Hematopoietic multipotent progenitor cell treated with erythropoietin and hydrocortisone succinate and interleukin-3 and kit ligand, for 15 days (in vitro differentiated cells): ENCODE measurements around the gene FNDC4.

Experiments
- DNase-seq: peaks from one replicate; pipeline ENCODE4 v3.0.0-alpha.2; 2015; ENCODE audit warnings: low spot score

The FNDC4 gene

DNA sequence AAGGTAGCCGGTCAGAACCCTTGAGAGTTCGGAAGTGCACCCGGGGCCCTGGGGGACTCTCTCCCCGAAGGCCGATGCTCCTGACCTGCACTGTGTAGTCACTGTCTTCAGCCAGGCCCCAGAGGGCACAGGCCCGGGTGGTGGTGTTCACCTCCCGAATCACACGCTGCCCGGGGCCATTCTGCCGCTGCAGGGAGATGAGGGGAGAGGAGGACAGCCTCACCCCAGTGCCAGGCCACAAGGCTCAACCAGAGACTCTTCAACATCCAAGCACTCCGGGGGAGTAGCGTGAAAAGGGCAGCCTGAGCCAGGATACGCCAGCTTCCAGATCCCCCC is 1.1 kb downstream of the FNDC4 start:
- DNase-seq = no peak

DNA sequence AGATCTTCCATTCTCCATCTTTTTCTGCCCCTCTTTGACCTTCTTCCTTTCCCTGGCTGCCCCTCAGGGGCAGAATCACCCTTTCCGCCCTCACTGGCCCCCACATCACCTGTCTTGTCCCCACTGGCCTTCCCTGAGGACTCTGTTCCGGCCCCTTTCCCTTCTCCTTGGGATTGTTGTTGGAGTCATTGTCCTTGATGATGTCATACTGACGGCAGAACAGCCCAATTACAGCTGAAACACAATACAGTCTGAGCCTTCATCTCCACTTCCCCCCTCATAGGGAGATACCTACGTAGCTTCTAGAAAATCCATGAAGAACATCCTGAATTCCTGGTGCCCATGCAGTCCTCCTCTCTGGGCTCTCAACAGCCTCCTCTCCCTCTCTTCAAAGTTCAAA is 2.4 kb downstream of the FNDC4 start:
- DNase-seq = no peak

DNA sequence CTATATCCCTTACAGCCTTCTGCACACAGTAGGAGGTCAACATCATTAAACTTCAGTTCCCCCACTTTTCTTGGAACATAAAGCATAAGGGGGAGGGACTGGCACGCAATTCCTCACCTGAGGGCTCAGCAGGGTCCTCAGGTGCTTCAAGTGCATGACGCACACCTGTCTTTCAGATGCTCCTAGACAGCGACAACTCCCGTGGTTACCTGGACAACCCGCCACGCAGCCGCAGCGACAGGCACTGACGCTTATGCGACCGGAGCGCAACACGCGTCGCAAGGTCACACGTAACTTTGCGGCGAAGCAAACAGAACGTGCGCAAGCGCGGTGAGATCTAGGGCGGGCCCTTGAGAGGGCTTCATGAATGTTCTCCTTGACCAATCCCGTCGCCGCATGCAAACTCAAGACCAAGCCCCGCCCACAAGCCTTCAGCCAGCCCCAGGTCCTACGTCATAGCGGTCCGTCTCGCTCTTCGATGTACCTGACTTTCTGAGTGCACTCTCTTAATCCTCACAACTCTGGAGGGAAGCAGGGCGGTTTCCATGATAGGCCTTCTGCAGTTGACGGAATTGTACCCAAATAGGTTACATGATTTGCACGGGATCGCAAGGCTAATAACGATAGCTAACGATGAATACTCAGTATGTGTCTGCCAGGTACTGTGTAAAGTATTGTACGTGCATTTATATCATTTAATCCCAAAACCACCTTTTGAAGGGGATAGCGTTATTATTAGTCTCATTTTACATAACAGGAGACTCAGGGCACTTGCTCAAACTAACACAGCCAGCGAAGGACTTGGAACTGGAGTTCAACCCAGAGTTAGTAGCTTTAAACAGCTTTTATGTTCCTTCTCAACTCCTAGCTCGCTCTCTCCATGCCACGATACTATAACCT is 5.3 kb downstream of the FNDC4 start, which contains the start of gene IFT172:
IFT172 (minus strand) TSS at position 246 of the 900 bp plus-strand sequence; CDS start at position 156, 90 bp downstream.
- peak; percentile 100 for DNase-seq

DNA sequence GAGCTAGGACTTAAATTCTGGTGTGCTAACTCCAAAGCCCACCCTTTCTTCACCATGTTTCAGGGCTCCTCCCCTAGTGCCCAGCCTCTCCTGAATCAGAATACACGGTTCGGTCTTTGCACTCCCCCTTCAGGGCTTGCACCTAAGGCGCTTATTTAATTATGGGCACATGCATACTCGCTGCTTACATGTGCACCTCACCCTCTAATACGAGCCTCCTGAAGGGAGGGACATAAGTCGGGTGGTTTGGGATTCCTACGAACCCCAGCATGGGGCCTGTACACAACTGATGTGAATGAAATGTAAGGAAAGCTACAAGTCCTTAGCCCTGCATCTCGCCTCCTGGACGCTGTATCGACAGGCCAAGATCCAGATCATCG is 5.9 kb downstream of the FNDC4 start:
- DNase-seq = peak; percentile 45

DNA sequence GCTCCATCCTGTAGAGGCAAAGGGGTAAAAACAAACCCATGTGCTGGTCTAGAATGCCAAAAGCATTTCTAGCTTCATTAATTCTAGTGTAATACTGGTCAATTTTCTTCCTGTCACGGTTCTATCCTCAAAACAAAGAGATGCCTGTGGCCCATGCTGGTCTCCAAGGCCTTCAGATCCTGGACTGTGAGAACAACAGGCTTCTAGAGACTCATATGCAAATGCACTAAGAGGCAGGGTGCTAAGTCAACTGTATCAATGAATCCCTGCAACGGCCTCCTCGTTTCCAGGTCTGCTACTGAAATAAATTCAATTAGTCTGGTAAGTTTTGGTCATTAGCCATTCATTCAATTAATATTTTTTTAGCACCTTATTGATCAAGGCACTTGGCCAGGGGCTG is 9.5 kb downstream of the FNDC4 start:
- DNase-seq = no peak

DNA sequence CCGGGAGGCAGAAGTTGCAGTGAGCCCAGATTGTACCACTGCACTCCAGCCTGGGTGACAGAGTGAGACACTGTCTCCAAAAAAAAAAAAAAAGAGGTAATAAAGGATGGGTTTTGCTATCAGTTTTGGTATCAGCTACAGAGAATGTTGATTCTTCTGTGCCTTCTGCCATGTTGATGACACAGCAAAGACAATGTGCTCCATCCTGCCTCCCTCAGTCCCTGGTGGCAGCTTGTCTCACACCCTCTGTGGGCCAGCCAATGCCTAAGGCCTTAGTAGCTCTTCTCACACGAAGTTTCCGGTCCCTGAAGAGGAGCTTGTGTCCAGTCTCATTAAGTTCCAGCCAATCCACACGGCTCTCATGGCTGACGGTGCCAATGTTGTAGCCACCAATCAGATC is 23.0 kb downstream of the FNDC4 start:
- DNase-seq = no peak

DNA sequence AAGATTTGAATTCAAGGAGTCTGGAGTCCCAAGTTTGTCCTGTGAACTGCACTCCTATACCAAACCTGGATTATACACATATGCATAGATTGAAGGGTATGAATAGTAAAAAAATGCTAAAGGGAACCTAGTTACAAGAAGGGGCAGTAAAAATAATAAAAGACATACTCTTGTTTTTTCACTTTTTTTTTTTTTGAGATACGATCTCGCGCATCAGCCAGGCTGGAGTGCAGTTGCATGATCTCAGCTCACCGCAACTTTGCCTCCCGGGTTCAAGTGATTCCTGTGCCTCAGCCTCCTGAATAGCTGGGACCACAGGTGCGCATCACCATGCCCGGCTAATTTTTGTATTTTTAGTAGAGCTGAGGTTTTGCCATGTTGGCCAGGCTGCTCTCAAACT is 30.6 kb downstream of the FNDC4 start:
- no peak for DNase-seq

DNA sequence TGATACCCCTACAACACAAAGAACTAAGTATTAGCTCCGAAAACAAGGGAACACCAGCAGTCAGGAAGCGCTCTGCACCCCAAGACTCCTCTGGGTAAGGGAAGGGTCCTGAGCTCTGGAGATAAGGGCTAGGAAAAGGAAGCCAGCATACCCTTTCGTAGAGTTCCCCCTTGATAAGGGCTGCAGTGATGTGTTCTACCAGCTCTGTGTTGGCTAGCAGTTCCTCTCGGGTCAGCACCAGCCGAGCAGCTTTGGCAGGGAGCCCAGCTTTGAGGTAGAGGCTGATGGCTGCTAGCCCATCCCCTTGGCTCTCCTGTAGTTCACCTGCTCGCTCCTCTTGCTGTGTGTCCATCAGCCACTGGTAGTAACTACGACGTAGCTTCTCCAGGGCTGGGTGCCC is 33.9 kb downstream of the FNDC4 start:
- DNase-seq = peak; percentile 41

DNA sequence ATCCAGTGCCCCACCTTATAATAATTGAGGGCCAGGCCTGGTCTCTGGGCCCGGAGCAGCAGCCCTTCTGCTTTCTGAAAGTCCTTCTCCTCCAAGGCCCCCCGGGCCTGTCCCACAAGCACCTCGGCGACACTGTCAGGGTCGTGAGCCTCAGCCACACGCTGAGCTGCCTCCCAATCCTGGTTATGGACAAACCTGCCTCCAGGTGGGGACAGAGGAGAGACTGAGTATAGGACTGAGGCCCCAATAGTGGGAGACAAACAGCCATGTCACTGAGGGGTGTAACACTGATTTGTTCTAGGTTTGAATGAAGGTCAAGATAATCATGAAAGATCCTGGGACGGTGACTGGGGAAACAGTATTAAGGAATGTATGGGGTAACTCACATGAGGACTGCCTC is 41.0 kb downstream of the FNDC4 start:
- DNase-seq = no peak

DNA sequence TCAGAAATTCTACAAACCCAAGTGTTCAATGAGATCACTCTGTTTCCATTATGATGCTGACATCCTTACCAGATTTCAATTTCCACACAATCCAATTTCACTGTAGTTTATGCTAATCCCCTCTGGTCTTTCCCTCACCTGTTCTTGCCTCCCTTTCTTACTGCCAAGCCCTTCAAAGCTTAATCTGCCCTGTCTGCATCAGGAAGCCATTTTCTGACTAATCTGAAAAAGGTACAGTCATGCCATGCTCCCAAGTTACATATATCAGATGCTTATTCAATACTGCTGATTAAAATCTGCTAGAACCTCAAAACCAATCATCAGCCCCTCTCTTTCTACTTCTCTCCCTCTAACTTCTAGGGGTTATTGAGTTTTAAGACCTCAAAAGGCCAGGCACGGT is 43.9 kb downstream of the FNDC4 start:
- no peak for DNase-seq

DNA sequence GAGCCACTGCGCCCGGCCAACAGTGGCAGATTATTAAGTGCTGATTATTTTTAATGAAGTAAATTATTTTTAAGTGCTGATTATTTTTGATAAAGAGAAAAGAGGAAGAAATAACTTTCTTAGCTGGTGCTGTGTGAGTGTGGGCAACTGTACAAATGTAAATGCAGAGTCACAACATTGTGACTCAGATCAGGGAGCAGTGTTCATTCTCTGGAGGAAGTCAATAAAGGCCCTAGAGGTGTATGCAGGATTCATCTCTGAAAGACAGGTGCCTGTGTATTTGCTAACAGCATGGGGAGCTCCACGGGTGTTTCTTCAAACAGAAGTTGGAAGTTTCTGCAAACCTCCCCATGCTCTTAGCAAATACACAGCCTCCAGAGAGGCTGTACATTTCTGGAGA is 46.6 kb downstream of the FNDC4 start:
- DNase-seq = no peak

DNA sequence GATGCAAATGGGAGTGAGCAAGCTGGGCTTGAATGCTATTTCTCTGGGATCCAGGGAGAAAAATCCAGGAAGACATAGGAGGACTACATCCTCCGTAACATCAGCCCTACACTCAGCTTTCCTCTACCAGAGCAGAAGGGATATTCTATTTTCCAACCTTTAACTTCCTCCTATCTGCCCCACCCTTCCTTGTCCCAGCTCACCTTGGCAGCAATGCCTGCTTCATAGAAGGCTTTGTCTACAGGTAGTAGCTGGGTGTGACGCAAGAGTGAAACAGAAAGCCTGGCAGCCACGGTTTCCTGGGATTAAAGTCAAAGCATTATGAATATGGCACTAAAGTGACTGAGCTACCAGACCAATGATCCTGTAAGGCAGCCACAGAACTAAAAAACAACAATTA is 48.9 kb downstream of the FNDC4 start:
- DNase-seq = no peak

DNA sequence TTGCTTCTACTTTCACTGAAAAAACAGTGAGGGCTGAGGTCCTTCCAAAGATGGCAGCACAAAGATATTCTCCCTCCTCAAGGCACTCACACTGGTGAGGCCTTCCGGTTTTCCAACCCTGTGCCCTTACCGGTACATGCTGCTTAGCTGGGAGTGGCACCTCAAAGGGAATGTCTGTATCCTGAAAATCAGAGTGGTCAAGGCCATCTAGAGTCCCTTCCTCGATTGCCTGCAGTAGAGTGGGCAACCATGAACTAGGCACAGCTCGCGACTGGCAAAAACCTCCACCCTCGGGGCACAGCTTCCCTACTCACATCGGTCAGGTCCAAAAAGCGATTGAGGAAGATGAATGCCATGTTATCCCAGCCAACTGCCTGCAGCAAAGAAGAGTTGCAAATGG is 49.4 kb downstream of the FNDC4 start:
- no peak for DNase-seq

DNA sequence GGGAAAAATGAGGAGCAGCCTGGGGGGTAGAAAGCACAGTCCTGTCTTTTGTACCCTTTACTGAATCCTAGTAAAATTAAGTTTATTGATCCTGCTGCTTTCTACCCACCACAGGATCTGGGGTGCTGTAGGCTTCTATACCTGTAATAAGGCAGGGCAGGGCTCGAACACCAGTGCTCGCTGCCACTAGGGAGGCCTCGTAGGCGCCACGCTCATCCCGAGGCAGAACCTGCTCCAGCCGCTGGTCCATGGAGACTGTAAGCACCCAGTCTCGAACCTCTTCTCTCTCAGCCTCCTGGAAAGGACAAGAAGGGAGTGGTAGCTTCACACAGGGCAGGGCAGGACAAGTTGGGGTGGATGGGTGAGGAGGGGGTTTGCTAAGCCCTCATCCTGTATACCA is 49.8 kb downstream of the FNDC4 start:
- no peak for DNase-seq

DNA sequence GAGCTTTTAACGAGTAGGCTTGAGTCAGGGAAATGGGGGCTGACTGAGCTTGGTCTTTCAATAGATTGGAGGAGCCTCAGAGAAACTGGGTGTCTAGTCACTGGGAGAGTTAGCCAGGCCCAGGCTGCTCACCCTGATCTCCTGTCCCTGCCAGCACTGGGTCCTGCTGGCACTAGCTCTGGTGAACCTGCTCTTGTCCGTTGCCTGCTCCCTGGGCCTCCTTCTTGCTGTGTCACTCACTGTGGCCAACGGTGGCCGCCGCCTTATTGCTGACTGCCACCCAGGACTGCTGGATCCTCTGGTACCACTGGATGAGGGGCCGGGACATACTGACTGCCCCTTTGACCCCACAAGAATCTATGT is 52.1 kb downstream of the FNDC4 start:
- peak; percentile 42 for DNase-seq

DNA sequence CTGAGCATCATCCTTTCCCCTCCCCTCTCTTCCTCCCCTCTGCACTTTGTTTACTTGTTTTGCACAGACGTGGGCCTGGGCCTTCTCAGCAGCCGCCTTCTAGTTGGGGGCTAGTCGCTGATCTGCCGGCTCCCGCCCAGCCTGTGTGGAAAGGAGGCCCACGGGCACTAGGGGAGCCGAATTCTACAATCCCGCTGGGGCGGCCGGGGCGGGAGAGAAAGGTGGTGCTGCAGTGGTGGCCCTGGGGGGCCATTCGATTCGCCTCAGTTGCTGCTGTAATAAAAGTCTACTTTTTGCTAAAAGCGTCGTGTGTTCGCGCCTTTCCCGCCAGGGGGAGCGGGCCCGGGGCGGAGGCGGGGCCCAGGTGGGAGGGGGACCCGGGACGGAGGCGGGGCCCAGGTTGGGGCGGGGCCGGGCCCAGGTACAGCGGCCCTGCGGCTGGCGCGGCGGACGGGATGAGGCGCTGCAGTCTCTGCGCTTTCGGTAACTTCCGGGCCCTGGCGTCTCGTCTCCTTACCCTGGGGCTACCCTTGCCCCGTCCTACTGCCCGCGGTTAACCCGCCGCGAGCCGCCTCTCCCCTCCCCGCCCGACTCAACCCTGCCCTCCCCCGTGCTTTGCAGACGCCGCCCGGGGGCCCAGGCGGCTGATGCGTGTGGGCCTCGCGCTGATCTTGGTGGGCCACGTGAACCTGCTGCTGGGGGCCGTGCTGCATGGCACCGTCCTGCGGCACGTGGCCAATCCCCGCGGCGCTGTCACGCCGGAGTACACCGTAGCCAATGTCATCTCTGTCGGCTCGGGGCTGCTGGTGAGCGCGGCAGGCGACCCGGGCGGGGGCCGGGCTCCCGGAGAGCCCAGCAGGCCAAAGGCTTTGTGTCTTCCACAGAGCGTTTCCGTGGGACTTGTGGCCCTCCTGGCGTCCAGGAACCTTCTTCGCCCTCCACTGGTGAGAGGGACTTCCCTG is 52.8 kb downstream of the FNDC4 start, which contains the start of gene KRTCAP3:
KRTCAP3 (plus strand) TSS at position 424 of the 962 bp plus-strand sequence; CDS start at position 456, 32 bp downstream.
- DNase-seq = peak; percentile 38
